Activated CD8-positive, alpha-beta memory T cell treated with anti-CD3 and anti-CD28 coated beads for 48 hours (primary cell): ENCODE data around the gene PLIN3.
"Not testable (repeated sequence)": the region's sequence is repeated elsewhere in the genome, so short reads cannot be mapped to it uniquely, and the experiment has no call there.

ENCODE experiments used
- DNase-seq, 3 experiments: peaks; one replicate each; pipeline ENCODE4 v3.0.0-alpha.2; 2020; ENCODE audit warnings: low read depth in 2 of 3, low spot score in 2 of 3

The PLIN3 gene

GRCh38 chr19:4814625-4815425, 52.6 kb downstream of the PLIN3 start:
- no peak for DNase-seq

DNA sequence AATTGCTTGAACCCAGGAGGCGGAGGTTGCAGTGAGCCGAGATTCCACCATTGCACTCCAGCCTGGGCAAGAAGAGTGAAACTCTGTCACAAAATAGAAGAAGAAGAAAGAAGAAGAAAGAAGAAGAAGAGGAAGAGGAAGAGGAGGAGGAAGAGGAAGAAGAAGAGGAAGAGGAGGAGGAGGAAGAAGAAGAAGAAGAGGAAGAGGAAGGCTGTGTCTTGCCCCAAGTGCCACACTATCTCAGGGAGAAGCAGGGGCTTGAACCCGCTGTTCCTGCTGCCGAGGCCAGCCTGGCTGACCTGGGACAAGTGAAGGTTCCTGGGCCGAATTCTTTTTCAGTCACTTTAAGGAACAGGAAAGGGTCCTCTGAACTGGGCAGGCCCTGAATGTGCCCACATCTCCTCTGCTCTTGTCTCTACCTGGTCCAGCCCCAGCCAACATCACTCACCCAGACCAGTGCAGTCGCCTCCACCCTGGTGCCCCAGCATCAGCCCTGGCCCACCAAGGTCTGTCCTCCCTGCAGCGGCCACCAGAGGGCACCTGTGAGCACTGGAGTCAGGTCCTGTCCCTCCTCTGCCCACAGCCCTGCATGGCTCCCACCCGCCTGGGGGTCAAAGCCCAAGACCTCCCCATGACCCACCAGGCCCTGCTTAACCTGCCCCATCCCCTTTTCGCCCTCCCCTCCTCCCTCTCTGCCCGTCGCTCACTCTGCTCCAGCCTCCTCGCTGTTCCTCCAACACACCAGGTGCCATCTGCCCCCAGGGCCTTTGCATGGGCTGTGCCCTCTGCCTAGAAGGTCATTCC, 55.9 kb downstream of the PLIN3 start:
- peak; percentile 66 to 97 (median 95) for DNase-seq

DNA sequence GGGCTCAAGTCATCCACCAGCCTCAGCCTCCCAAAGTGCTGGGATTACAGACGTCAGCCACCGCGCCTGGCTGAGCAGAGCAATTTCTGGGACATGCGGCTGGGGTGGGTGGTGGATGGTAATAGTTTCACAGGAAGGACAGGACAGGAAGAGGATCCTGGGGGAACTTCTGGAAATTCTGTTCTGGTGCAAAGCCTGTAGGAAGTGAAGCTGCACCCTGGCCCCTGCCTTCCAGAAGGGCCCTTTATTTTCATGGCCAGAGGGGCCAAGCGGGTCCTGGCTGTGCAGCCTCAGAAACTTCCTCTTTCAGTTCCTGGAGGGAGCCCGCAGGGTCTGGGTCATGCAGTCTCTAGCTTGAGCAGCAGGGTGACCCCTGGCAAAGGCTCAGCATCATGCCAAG, 60.3 kb downstream of the PLIN3 start:
- DNase-seq, result no peak

GRCh38 chr19:4806384-4806783, 61.1 kb downstream of the PLIN3 start:
- no peak for DNase-seq

DNA sequence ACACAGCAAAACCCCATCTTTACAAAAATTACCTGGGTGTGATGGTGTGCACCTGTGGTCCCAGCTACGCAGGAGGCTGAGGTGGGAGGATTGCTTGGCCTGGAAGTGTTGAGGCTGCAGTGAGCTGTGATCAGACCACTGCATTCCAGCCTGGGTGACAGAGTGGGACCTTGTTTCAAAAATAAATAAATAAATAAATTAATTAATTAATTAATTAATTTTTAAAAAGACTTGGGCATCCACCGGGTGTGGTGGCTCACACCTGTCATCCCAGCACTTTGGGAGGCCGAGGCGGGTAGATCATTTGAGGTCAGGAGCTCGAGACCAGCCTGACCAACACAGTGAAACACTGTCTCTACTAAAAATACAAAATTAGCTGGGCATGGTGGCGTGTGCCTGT, 62.3 kb downstream of the PLIN3 start:
- DNase-seq, result not testable (repeated sequence)

DNA sequence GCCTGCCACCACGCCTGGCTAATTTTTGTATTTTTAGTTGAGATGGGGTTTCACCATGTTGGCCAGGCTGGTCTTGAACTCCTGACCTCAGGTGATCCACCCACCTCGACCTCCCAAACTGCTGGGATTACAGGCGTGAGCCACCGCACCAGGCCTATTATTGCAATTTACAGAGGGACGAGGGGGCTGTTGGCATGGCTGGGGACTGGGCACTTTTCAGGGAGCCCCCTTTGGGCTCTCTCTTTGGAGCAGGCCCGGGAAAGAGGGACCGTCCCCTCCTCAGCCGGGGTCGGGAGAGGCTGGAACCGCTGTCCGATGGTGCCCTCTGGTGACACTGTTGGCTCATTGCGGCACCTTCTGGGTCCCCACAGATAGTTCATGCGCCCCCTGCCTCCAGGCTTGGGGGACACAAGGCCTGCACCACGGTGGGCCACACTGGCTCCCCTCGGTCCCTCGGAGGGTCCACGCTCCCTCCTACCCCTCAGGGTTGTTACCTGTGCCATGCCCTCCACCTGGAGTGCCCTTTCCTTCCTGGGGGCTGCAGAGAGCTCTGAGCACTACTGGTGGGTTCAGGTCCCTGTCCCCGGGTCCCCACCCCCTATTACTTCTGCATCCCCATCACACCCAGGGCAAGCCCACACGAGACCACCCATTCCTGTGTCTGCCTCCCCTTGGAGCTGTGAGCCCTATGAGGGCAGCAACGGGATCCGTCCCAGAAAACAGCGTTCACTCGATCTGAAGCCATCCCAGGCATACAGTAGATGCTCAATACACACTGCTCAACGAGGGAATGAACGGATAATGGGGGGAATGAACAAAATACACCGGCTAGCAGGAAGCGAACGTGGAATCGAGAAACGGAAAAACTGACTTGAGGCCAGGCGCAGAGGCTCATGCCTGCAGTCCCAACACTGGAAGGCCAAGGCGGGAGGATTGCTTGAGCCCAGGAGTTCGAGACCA, 63.5 kb downstream of the PLIN3 start:
- DNase-seq, result peak; percentile 29 to 59 (median 49)

DNA sequence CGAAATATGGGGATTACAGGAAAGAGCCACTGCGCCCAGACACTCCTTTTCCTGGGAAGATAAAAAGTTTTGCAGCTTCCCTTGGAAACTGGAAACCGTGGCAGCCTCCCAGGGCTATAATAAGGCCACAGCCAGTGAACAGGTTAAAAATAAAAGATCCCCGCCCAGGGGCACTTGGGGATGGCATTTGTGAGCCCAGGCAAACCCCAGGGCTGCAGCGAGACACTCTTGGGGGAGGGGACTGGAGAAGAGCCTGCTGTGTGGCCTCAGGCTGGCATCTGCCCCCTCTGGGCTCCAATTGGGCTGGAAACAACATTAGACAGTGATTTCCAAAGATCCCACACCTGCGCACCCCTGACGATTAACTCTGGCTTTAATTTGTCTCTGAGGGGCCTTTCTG, 64.8 kb downstream of the PLIN3 start:
- DNase-seq, result no peak

GRCh38 chr19:4801085-4801619, 66.3 kb downstream of the PLIN3 start:
- DNase-seq, result no peak

- no peak for DNase-seq
These were observed 66.8 kb downstream of the PLIN3 start for GRCh38 chr19:4800591-4801081.

- no peak for DNase-seq
These were observed 72.1 kb downstream of the PLIN3 start for GRCh38 chr19:4795400-4795799.

GRCh38 chr19:4794971-4795370, 72.5 kb downstream of the PLIN3 start:
- DNase-seq, result no peak

- DNase-seq, result not testable (repeated sequence)
These were observed 74.2 kb downstream of the PLIN3 start for GRCh38 chr19:4793278-4793677.

GRCh38 chr19:4792866-4793195, 74.6 kb downstream of the PLIN3 start:
- DNase-seq, result not testable (repeated sequence)

DNA sequence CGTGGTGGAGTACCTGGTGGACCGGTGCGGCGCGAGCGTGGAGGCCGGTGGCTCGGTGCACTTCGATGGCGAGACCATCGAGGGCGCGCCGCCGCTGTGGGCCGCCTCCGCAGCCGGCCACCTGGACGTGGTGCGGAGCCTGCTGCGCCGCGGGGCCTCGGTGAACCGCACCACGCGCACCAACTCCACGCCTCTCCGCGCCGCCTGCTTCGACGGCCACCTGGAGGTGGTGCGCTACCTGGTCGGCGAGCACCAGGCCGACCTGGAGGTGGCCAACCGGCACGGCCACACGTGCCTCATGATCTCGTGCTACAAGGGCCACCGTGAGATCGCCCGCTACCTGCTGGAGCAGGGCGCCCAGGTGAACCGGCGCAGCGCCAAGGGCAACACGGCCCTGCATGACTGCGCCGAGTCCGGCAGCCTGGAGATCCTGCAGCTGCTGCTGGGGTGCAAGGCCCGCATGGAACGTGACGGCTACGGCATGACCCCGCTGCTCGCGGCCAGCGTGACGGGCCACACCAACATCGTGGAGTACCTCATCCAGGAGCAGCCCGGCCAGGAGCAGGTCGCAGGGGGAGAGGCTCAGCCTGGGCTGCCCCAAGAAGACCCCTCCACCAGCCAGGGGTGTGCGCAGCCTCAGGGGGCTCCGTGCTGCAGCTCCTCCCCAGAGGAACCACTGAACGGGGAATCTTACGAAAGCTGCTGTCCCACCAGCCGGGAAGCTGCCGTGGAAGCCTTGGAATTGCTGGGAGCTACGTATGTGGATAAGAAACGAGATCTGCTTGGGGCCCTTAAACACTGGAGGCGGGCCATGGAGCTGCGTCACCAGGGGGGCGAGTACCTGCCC, 75.2 kb downstream of the PLIN3 start:
- DNase-seq, result not testable (repeated sequence)

DNA sequence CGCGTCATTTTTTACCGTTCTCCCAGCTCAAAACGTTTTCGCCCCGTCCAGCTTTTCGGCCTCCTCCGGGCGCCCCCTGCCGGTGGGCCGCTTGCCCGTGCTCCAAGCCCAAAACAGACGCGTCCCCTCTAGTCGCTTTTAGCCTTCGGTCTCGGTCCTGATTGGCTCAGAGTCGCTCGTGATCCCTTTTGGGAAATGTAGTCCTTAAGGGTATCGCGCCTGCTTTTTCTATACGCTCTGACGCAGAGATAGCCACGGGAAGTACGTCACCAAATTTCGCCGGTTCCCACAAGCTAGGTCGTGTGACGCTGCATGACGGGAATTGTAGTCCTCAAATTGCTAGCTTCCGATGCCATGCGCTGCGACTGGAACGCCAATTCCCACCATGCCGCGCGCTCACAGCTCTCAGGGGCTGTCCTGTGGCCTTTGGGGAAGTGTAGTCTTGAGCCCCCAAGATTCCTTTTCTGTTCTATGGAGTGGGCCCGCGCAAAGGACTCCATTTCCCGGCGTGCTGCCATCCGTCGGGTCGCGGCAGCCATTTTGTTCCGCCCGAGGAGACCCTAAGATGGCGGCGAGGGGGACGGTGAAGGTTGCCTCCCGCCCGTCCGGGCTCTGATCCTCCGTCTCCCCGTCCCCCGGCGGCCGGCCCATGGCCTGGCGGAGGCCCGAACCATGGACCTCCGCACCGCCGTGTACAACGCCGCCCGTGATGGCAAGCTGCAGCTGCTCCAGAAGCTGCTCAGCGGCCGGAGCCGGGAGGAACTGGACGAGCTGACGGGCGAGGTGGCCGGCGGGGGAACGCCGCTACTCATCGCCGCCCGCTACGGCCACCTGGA, 76.1 kb downstream of the PLIN3 start, which contains the start of gene FEM1A:
Gene FEM1A (plus strand): TSS at position 552 of the 836 bp plus-strand sequence. CDS start 121 bp downstream, at position 673.
- DNase-seq, result peak; percentile 91 to 97 (median 93)
